NCI-H526 treated with DMSO at 0.1 percent for 48 hours (cell line): ENCODE results near the gene TMEM217.
"Not testable (repeated sequence)": the region's sequence is repeated elsewhere in the genome, so short reads cannot be mapped to it uniquely, and the experiment has no call there.

Source experiments
- DNase-seq: peaks from one replicate; lab custom pipeline; 2025; lab: John Stamatoyannopoulos, UW

Gene TMEM217

DNA sequence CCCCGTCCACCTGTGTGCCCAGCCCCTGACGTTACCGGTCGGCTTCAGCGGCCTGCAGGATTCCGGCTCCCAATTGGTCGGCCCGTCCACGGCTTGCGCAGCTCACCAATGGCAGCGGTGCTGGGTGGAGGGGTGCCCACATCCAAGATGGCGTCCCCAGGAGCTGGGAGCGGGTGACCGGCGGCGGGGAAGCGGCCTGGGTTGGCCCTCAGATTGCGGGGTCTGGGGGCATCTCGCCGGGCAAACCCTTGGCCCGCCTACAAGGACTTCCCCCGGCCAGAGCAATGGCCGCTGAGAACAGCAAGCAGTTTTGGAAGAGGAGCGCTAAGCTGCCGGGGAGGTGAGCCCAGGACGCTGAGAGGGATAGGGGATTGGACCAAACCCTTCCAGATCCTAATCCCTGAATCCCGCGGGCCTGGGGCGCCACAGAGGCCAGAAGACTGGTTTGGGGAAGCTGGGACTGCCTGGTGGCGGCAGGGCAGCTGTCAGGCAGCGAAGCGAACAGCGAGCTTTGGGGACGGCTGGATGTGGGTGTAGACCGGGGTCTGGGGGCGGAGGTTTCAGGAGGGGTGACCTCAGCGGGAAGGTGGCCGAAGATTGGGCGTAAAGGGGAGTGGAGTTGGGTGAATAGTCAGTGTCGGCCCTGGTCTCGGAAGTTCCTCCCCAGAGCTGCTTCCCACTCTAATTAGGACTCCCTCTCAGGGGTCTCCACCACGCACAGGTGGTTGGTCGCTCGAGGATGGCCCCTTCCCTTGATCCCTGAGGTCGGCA lies at the start of gene TMEM217, which contains the start of gene TBC1D22B:
Gene TMEM217, minus strand, starts transcription at position 511 of the 771 bp plus-strand sequence. CDS start 39,114 bp downstream, outside the sequence.
Gene TBC1D22B, plus strand, starts transcription at position 139 of the 771 bp plus-strand sequence. Its CDS starts 146 bp downstream, at position 285.
- peak; percentile 93 for DNase-seq

DNA sequence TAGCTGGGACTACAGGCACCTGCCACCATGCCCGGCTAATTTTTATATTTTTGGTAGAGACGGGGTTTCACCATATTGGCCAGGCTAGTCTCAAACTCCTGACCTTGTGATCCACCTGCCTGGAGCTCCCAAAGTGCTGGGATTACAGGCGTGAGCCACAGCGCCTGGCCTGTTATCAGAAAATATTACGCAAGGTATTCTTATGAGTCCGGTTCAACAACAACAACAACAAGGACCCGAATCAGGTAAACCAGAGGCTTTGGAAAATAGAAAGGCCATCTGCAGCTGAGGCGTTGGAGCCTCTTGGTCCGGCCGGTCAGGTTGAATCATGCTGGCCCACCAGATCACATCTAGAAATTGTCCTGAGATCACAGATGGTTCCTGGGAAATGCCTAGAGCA lies 49.5 kb upstream of the TMEM217 start:
- DNase-seq, result not testable (repeated sequence)

DNA sequence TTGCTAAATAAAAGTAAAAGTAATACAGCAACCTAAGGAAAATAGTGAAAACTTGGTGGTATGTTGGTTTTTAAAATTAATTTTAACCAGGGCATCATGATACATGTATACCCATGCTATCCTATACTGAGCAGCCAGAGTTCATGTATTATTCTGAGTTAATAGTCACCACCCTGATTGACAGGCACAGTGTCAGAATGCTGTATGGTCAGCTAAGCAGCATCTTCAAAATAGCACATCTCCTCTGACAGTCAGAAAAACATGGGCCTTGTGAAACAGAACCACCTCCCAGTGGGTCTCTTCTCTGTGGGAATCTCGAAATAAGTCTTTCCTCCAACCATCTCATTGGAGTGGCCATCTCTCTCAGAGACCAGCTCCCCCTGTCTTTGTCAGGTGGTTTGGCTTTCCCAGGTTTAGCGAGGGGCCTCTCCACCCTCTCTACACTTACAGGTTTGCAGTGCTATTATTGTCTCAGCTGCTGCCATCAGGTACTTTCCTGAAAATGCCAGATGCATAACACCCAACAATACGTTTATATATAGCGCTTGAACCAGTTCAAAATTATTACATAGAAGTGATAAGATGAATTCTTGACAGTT lies 48.8 kb upstream of the TMEM217 start:
- DNase-seq, result no peak

DNA sequence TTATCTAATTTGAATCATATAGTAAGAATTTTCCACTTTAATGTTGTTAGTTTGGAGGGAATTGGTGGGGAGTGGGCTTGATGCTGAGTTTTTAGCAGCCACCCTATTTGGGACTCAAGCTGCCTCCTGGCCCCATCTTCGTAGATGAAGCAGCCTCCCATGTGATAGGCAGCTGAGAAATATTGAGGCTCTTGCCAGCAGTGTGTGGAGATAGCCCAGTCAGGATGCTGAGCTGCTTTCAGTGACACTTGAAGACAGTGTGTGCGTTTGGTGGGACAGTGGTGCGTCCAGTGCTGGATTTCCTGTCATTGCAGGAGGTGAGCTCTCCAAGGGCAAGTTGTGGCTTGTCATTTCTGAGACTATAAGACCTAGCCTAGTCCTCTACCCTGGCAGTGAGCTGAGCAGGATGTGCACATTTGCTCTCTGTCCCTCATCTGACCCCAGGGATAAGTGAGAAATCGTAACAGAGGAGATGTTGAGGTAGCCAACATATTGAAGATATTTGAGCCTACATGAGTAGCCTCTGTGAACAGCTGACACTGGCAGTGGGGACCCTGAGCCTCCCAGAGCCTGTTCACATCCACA lies 48.0 kb upstream of the TMEM217 start:
- DNase-seq, result no peak

DNA sequence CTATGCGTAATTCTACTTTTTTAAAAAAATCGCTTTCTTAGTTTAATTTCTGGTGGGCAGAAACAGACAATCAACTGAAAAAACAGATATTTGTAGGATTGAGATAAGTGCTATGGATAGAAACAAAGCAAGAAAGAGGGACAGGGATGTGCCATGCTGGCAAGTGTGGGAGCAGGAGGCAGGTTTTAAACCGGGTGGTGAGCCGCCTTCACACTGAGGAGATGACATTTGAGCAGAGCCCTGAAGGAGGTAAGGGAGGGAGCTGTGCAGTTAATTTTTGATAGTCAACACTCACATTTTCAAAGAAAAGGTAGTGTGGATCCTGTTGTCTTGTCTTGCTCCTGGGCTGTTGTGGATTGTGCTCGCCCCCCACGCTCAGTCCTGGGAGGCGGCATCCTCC lies 46.8 kb upstream of the TMEM217 start:
- DNase-seq, result no peak

DNA sequence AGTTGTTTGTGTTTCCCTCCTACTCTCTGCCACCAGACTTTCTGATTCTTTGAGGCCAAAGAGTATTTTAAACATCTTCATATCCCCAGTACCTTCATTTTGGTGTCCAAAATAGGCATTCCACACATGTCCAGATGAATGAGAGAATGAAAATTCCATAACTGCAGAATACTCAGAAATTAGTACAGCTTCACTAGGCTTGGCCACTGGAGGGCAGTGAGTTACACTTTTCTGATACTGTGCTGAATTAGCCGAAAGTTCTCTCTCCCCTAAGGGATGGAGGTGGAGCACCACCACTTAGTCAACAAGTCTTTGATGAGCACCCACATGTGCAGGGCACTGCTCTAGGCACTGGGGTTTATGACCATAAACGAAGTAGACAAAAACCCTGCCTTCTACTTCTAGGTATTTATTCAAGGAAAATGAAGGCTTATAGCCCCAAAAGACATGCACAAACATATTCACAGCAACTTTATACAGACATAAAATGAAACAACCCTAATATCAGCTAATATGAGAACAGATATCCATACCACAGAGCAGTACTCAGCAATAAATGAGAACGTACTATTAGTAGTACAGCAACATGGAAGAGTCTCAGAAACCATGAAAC lies 46.1 kb upstream of the TMEM217 start:
- DNase-seq, result no peak

DNA sequence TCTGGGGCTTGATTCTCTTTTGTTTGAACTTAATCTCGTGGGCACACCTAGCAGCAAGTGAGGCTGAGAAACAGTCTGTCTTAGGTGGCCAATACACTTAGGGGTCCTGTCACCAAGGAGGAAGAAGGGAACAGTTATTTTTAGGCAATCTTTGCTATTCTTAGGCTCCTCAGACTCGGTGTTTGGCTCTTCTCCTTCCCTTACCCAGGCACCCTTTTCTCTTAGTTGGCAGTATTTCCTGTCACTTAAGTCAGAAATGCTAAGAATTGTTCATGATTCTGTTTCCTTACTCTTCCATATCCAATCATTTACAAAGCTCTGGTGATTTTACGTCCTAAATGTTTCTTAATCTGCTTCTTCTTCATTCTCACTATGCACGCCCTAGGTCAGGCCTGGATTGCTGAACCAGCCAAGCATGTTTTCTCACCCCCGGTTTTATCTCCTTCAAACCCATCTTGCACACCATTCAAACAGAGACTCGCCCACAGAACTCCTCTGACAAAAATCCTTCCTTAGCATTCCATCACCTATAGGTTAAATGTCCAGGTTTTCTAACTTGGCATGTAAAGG lies 45.2 kb upstream of the TMEM217 start:
- no peak for DNase-seq

DNA sequence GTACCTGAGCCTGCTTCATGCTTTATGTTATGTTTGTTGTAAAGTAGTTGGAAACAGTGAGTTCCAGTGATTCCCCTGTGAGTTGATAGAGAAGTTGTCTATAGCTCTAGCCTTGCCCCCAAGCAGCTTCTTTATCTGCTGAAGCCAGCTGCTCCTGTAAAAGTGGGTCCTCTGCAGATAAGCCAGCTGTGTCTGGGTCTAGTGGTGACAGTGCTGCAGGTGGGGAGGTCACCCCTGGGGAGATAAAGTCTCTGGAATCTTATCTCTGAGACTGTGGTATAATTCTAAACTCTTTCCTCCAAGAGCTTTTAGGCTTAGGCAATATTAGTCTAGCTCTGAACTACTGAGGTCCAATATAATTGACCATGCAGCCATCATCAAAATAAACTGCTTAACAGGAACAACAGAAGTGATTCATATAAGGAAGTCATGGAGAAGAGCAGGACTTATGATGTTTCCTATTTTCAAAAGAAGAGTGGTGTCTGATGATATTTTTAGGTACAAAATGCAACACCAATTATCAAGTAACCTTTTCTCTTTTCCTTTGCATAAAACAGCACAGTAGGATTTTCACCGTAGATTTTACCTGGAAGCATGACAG lies 44.2 kb upstream of the TMEM217 start:
- no peak for DNase-seq

DNA sequence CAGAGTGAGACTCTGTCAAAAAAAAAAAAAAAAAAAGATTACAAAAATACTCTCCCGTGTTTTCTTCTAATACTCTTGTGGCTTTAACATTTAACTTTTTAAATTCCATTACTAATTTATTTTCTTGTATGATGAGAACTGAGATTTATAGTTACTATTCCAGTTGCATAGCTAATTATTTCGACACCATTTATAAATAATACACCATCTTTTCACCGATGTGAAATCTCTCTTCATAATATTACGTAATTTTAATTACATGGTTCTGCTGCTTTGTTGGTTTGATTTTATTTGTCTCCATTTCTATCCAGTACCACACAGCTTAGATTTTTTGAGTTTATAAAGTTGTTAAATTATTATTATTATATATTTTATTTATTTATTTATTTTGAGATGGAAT lies 42.0 kb upstream of the TMEM217 start:
- no peak for DNase-seq

DNA sequence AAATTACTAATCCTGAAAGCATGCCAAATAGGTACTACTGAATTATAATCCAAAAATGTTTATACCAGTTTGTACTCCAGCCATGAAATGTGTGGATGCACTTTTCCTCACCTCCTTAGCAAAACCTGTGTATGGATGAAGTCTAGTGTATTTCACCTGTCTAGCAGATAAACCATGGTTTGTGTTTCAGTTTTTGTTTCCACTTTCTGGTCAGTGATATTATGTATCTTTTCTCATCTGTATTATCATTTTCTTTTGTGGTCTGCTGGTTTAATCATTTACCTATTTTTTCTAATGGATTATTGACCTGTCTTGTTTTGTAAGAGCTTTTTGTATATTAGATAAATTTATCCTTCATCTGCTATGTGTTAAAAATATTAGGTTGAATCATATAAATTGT lies 41.0 kb upstream of the TMEM217 start:
- no peak for DNase-seq

DNA sequence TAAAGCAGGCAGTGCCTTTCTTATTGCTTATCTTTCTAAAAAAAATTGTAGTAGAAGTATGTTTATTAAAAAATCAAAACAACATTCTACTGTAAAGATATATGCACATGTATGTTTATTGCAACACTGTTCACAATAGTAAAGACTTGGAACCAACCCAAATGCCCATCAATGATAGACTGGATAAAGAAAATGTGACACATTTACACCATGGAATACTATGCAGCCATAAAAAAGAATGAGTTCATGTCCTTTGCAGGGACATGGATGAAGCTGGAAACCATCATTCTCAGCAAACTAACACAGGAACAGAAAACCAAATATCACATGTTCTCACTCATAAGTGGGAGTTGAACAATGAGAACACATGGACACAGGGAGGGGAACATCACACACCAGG lies 39.7 kb upstream of the TMEM217 start:
- not testable (repeated sequence) for DNase-seq

DNA sequence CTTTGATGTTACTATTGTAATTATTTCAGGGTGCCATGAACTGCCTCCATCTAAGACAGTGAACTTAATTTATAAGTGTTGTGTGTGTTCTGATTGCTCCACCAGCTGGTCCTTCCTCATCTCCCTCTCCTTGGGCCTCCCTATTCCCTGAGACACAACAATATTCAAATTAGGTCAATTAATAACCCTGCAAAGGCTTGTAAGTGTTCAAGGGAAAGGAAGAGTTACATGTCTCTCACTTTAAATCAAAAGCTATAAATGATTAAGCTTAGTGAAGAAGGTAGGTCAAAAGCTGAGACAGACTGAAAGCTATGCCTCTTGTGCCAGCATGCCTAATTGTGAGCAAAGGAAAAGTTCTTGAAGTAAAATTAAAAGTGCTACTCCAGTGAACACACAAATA lies 35.5 kb upstream of the TMEM217 start:
- DNase-seq, result no peak

DNA sequence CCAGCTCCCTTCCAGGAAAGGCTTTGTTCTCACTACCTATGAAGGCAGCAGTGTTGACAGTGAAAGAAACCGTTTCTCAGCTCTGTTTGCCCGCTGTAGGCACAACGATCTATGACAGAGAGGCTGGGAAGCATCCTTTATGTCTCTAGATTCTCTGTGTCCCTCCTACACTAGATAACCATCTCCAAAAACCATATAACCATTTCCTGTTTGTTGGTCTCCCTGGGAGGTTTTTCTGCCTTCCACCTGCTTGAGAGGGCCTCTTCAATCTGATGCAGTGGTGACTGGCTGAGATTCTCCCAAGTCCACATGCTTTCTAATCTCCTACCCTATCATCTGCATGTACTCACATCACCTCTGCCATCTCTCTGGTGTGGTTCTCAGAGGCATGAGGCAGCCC lies 32.0 kb upstream of the TMEM217 start:
- no peak for DNase-seq

DNA sequence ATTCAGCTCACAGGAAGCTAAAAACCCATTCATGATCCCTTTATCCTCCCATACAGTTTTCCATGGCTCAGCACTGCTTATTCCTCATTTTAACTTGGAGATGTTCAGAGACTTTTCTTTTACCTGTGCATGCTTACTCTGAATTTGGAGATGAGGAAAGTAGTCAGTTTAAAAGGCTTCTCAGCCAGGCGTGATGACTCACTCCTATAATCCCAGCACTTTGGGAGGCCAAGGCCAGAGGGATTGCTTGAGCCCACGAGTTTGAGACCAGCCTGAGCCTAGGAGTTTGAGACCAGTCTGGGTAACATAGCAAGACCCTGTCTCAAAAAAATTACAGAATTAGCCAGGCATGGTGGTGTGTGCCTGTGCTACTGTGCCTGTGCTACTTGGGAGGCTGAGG lies 30.3 kb upstream of the TMEM217 start:
- DNase-seq, result no peak

DNA sequence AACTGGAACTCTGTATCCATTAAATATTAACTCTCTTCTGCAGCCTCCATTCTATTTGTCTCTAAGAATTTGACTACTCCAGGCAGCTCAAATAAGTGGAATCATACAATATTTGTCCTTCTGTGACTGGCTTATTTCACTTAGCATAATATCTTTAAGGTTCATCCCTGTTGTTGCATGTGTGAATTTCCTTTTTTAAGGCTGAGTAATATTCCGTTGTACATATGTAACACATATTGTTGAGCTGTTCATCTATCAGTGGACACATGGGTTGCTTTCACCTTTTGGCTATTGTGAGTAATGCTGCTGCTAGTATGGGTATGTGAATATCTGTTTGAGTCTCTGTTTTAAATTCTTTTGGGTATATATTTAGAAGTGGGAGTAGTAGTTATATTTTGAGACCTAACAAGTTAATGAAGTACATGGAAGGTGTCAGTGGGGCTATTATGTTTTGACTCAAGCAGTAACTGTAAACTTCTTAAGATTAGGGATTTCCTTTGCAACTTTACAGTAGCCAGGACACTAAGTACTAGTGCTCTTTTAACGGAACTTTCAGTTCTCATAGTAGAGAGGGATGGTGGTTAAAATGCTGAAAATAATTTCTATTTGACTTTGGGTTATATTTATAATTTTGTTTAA lies 29.7 kb upstream of the TMEM217 start:
- DNase-seq, result no peak

DNA sequence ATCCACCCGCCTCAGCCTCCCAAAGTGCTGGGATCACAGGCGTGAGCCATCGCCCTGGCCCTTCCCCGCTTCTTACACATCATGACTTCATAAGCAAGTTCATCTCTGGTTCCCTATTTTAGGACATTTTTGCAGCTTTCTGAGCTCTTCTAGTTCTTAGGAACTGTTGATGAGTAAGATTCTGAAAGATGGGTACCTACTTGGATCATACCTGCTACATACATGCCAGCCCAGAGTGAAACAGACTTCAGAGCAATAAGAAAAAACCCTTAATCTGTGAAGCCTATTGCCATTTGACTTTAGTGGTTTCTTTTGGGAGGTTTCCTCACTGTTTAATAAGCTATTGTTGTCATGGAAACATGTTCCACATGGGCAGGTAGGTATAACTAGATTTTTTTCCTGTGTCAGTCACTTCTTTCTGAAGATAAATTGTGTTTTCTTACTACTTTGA lies 27.9 kb upstream of the TMEM217 start:
- no peak for DNase-seq

DNA sequence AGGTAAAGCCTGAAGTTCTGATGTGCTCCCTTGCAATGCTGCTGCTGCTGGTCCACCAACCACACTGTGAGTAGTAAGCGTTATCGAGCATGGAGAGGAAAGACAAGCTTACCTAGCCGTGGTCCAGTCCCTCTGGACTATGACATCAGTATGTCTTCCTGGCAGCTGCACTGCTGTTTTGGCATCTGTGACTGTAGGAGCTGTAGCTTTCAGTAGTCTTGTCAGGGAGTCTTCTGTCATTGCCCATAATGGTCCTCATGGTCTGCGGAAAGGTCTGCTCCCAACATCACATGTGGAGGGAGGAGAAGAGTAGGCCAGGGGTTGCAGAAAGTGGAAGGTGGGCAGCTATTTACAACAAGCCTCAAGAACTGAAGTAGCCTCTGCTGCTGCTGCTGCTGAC lies 26.8 kb upstream of the TMEM217 start:
- no peak for DNase-seq

DNA sequence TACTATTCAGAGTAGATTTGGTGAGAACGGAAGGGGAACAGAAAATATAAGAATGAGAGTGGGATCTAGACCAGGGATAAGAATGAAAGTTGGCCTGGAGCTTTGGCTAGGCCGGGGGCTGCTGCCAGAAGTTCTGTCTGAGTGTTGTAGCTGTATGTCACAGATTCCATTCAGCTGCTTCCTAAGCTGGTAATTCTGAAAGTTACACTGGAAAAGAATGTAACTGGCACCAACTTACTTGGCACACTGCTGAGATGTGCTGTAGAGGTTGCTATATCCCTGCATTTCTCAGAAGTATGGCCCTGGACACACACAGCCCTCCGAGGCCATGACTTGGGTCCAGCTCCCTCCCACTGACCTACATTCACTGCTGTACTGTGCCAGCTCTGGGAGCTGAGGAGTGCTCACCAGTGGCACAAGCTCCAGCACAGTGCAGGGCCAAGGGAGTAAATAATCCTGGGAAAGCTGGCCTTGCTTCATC lies 25.8 kb upstream of the TMEM217 start:
- no peak for DNase-seq

DNA sequence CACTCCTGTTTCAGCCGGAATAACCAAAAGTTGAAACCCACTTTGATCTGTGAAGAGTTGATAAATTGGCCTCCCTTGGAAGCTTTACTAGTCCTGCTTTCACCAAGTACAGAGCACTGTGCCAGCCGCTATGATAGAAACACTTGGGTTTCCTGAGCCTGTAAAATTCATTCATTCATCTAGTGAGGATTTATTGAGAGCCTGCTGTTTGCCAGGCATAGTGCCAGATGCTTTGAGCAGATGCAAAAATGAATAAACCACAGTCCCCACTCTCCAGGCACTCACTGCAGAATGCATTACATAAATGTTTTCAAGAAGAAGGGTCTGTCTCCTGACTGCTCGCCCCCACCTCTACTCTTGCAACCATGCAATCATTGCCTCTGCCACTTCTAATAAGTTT lies 25.3 kb upstream of the TMEM217 start:
- DNase-seq, result no peak

DNA sequence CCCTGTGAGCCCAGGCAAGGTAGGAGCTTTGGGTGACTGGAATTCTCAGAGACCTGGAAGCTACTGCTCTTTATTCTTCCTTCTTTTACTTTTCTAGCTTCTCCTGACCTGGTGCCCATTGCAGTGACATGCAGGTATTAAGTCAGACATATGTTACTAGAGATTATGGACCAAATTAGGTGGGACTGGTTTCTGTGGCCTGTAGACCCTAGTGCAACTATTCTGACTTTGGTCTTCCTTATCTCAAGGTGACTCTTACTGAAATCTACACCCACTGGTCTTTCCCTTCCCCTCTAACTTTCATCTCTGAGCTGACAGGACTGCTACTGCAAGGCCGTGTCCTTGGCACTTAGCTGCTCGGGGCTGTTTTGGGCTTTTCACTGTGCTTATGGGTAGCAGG lies 24.4 kb upstream of the TMEM217 start:
- DNase-seq, result no peak

DNA sequence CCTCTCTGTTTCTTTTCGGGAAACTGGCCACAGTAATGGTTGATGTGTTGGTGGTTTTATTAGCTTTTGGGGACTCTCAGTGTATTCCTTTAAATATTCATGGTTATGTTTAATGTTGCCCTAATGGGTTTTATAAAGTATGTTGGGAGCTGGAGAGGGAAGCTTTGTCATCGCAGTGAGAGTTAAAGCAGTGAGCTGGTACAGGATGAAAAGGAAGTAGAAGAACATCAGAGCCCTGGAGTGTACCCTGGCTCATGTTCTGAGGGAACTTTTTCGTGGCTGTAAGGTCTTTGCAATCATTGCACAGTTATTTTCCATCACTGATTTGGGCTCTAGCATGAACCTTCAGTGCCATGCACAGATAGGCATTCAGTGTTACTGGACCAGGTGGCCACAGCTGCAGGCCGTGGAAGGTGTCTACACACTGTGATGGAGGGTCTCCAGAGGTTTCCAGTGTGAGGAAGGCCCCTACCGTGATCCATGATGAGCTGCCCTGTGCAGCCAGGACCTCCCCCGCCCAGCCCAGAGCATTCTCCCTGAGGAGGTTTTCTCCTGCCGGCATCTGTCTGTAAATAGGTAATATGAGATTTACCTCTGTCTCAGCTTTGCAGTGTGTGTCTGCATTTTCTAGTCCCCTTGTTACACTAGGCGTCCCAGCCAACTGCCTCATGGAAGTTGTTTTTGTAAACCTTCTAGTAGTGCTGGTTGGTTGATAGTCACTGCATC lies 22.4 kb upstream of the TMEM217 start:
- DNase-seq, result no peak
